CD14-positive monocyte (primary cell): ENCODE data around the gene NEK9. TPM values are rescaled to one million over a fixed set of nuclear protein-coding genes. Genes with fewer than 3 reads are reported as not detected.

ENCODE experiments used
- DNase-seq, 3 donors: peaks; one replicate each; pipeline ENCODE4 v3.0.0-alpha.2; 2011 to 2022
- H2AFZ ChIP-seq: 2 replicates; pipeline ENCODE4 v1.6.0; 2012; ENCODE audit warnings: mild to moderate bottlenecking, low read depth, low read length, inconsistent platforms; ENCODE audit not compliant: insufficient read depth, poor library complexity, severe bottlenecking
- H3K27ac ChIP-seq, 2 donors: 1 replicate in 1 of 2; 2 replicates in 1 of 2; pipeline ENCODE4 v1.5.1; 2012 to 2013; ENCODE audit warnings: low read length in 2 of 2, control low read depth in 1 of 2, inconsistent platforms in 1 of 2, low read depth in 1 of 2, mild to moderate bottlenecking in 1 of 2
- H3K27me3 ChIP-seq, 2 donors: one replicate each; pipeline versions ENCODE4 v1.6.0 to v1.6.1; 2011 to 2013; ENCODE audit warnings: low read length in 2 of 2; ENCODE audit not compliant: control insufficient read depth in 2 of 2, insufficient read depth in 2 of 2
- H3K36me3 ChIP-seq, 2 donors: replicated peaks in 1 of 2; 1 replicate in 1 of 2; 2 replicates in 1 of 2; pipeline versions ENCODE4 v1.5.1 to v1.6.1; 2012 to 2013; ENCODE audit warnings: low read length in 2 of 2, control low read depth in 1 of 2, inconsistent platforms in 1 of 2, mild to moderate bottlenecking in 1 of 2; ENCODE audit not compliant: insufficient read depth in 2 of 2, control insufficient read depth in 1 of 2
- H3K4me1 ChIP-seq, 2 donors: 1 replicate in 1 of 2; 2 replicates in 1 of 2; pipeline versions ENCODE4 v1.5.1 to v1.6.1; 2012 to 2013; ENCODE audit warnings: low read length in 2 of 2, control low read depth in 1 of 2, inconsistent platforms in 1 of 2, mild to moderate bottlenecking in 1 of 2, moderate library complexity in 1 of 2; ENCODE audit not compliant: insufficient read depth in 2 of 2, control insufficient read depth in 1 of 2
- H3K4me2 ChIP-seq: replicated peaks from 2 replicates; pipeline ENCODE3; 2012; ENCODE audit warnings: low read length, moderate library complexity, mild to moderate bottlenecking; ENCODE audit not compliant: poor library complexity, severe bottlenecking; ENCODE audit errors: extremely low read depth
- H3K4me3 ChIP-seq, 3 experiments: fragments of 200-600 bp in 1 of 3; sonication (generic) in 1 of 3; replicated peaks in 1 of 3; 1 replicate in 2 of 3; 2 replicates in 1 of 3; pipeline ENCODE4 v1.5.1; 2011 to 2013; ENCODE audit warnings: low read length in 3 of 3, mild to moderate bottlenecking in 3 of 3, control low read depth in 2 of 3, low read depth in 2 of 3, inconsistent platforms in 1 of 3, moderate library complexity in 1 of 3
- H3K79me2 ChIP-seq: 2 replicates; pipeline ENCODE4 v1.6.0; 2012; ENCODE audit warnings: mild to moderate bottlenecking, control low read depth, inconsistent platforms, low read length, moderate library complexity; ENCODE audit not compliant: insufficient read depth
- H3K9ac ChIP-seq: 2 replicates; pipeline ENCODE4 v1.6.0; 2017; ENCODE audit warnings: low read length, mild to moderate bottlenecking; ENCODE audit not compliant: insufficient read depth, poor library complexity, severe bottlenecking
- H3K9me3 ChIP-seq, 2 donors: replicated peaks in 1 of 2; 1 replicate in 1 of 2; 2 replicates in 1 of 2; pipeline versions ENCODE4 v1.5.1 to v1.6.1; 2012 to 2013; ENCODE audit warnings: low read length in 2 of 2, control low read depth in 1 of 2; ENCODE audit not compliant: control insufficient read depth in 1 of 2, insufficient read depth in 1 of 2
- H4K20me1 ChIP-seq: 2 replicates; pipeline ENCODE4 v1.6.0; 2012; ENCODE audit warnings: mild to moderate bottlenecking, low read length, control low read depth, moderate library complexity; ENCODE audit not compliant: insufficient read depth
- H3K27ac Mint-ChIP-seq, 7 donors: one replicate each; pipeline ENCODE4 v1.8.0; 2020; ENCODE audit warnings: mild to moderate bottlenecking in 7 of 7, mixed read lengths in 7 of 7, moderate library complexity in 6 of 7, inconsistent platforms in 2 of 7
- H3K27me3 Mint-ChIP-seq, 3 donors: one replicate each; pipeline ENCODE4 v1.8.0; 2021 to 2022; ENCODE audit warnings: low read depth in 3 of 3, mild to moderate bottlenecking in 3 of 3, mixed read lengths in 3 of 3, moderate library complexity in 3 of 3, inconsistent platforms in 1 of 3
- H3K36me3 Mint-ChIP-seq, 2 donors: one replicate each; pipeline ENCODE4 v1.8.0; 2020; ENCODE audit warnings: mixed read lengths in 2 of 2, inconsistent platforms in 1 of 2, mild to moderate bottlenecking in 1 of 2
- H3K4me1 Mint-ChIP-seq: one replicate; pipeline ENCODE4 v1.8.0; 2020; ENCODE audit warnings: mild to moderate bottlenecking, mixed read lengths
- H3K4me3 Mint-ChIP-seq, 2 donors: one replicate each; pipeline ENCODE4 v1.8.0; 2020; ENCODE audit warnings: mild to moderate bottlenecking in 2 of 2, mixed read lengths in 2 of 2, moderate library complexity in 1 of 2
- H3K9me3 Mint-ChIP-seq, 7 donors: one replicate each; pipeline ENCODE4 v1.8.0; 2020 to 2022; ENCODE audit warnings: mixed read lengths in 7 of 7, mild to moderate bottlenecking in 6 of 7, moderate library complexity in 6 of 7, inconsistent platforms in 2 of 7
- WGBS: methylation state at CpG from one replicate; pipeline ENCODE4 v1.1.5; 2013; ENCODE audit warnings: missing lambda C conversion rate; ENCODE audit not compliant: insufficient coverage; 5-methylcytosine and 5-hydroxymethylcytosine counted together
- intact Hi-C, 2 donors: fragments of 100-400 bp; cut with micrococcal nuclease; formaldehyde crosslinking; loops; one replicate each; pipeline versions ENCODE4 v1.15.0 to v1.15.1; 2023
- polyA plus RNA-seq, 3 donors: library from polyadenylated mRNA; depleted of rRNA in 1 of 3; unstranded in 2 of 3; stranded (reverse) in 1 of 3; fragments of 300-500 nt in 2 of 3; fragments of >200 nt in 1 of 3; fragmentation: Illumina TruSeq in 2 of 3; gene quantifications; 1 replicate in 2 of 3; 2 replicates in 1 of 3; pipeline ENCODE4 v1.2.3, GENCODE V29; 2012 to 2021
- TF ChIP-seq, protein P1 (sequence below): fragments of 200-600 bp; IDR thresholded peaks from one replicate; pipeline ENCODE4 v1.8.0; 2022; ENCODE audit warnings: antibody characterized with exemption, mild to moderate bottlenecking

The NEK9 gene
- polyA plus RNA-seq, 3 donors: 8.9 to 27.8 (median 10.1) TPM

DNA sequence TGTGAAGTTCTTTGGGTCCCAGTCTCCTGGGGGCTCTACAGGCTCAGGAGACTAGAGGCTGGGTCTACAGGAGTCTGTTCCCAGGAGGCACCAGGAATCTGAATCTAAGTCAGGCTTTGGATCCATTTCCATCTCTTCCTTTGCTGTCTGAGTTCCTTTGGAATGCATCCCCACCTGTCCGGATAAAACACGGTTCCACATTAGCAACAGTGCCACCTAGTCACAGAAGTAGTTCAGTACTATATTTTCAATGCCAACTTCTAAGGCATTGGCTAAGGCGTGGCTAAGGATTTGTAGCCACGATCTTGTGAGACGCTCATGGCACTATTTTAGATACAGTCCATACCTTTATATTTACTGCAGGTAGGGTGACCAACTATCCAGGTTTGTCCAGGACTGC is 42.3 kb downstream of the NEK9 start:
- Histone ChIP-seq H3K4me1 (no peaks in the 10 kb centered on the region), H3K4me3 (no peak overlapping the region), H3K4me2 (no peak overlapping the region), H2AFZ (no peak overlapping the region), H4K20me1 (peaks cover 6% of the 10 kb centered on the region), H3K9ac (no peak overlapping the region), H3K27ac (no peak overlapping the region), H3K79me2 (no peaks in the 10 kb centered on the region), H3K36me3 (peaks cover 74 to 84% of the 10 kb centered on the region in 2 donors), H3K9me3 (no peaks in the 10 kb centered on the region), H3K27me3 (no peaks in the 10 kb centered on the region)
- H3K27me3 Mint-ChIP-seq: no peaks in the 10 kb centered on the region
- peaks cover 68 to 85% of the 10 kb centered on the region in 2 donors for H3K36me3 Mint-ChIP-seq
- TF ChIP-seq, protein P1, sequence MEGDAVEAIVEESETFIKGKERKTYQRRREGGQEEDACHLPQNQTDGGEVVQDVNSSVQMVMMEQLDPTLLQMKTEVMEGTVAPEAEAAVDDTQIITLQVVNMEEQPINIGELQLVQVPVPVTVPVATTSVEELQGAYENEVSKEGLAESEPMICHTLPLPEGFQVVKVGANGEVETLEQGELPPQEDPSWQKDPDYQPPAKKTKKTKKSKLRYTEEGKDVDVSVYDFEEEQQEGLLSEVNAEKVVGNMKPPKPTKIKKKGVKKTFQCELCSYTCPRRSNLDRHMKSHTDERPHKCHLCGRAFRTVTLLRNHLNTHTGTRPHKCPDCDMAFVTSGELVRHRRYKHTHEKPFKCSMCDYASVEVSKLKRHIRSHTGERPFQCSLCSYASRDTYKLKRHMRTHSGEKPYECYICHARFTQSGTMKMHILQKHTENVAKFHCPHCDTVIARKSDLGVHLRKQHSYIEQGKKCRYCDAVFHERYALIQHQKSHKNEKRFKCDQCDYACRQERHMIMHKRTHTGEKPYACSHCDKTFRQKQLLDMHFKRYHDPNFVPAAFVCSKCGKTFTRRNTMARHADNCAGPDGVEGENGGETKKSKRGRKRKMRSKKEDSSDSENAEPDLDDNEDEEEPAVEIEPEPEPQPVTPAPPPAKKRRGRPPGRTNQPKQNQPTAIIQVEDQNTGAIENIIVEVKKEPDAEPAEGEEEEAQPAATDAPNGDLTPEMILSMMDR: no peak
- no peak for DNase-seq
- H3K4me3 Mint-ChIP-seq: no peak overlapping the region
- WGBS: 100% methylated on average over 2 of the region's 5 CpGs
- peak overlapping the region in 1 of 7 donors; percentile 66 for H3K27ac Mint-ChIP-seq
- no peaks in the 10 kb centered on the region for H3K9me3 Mint-ChIP-seq
- H3K4me1 Mint-ChIP-seq: no peaks in the 10 kb centered on the region
- intact Hi-C loops: loop anchor here in 1 of 2 donors (10.0 kb wide), 1 partner anchor 220 kb away; no protein-coding TSS in a partner anchor

- Histone ChIP-seq H3K36me3 (peaks cover 69 to 78% of the 10 kb centered on the region in 2 donors), H3K4me1 (no peaks in the 10 kb centered on the region), H3K9ac (no peak overlapping the region), H3K27me3 (no peaks in the 10 kb centered on the region), H3K4me3 (no peak overlapping the region), H4K20me1 (peaks cover under 1% of the 10 kb centered on the region), H3K9me3 (no peaks in the 10 kb centered on the region), H3K27ac (no peak overlapping the region), H3K79me2 (no peaks in the 10 kb centered on the region), H3K4me2 (no peak overlapping the region), H2AFZ (no peak overlapping the region)
- intact Hi-C loops: loop anchor here in 1 of 2 donors (10.0 kb wide), 1 partner anchor 218 kb away; no protein-coding TSS in a partner anchor
- H3K36me3 Mint-ChIP-seq: peaks cover 65 to 80% of the 10 kb centered on the region in 2 donors
- no peaks in the 10 kb centered on the region for H3K9me3 Mint-ChIP-seq
- H3K4me3 Mint-ChIP-seq: no peak overlapping the region
- TF ChIP-seq, protein P1: no peak
- H3K4me1 Mint-ChIP-seq: no peaks in the 10 kb centered on the region
- no peaks in the 10 kb centered on the region for H3K27me3 Mint-ChIP-seq
- H3K27ac Mint-ChIP-seq: no peak overlapping the region
- no CpG with 5 or more reads among the region's 1 CpG for WGBS
- DNase-seq: no peak
These were observed 43.6 kb downstream of the NEK9 start for GRCh38 chr14:75083271-75083670.
